Esophagus muscularis mucosa (tissue), 4 donors: ENCODE results near the gene HIPK4. TPM values are rescaled to one million over a fixed set of nuclear protein-coding genes. Genes with fewer than 3 reads are reported as not detected.

ENCODE experiments used
- DNase-seq: peaks from one replicate; pipeline ENCODE4 v3.0.0-alpha.2; 2017; ENCODE audit errors: extremely low spot score
- H3K27ac ChIP-seq, 4 donors: fragments of 200-600 bp; sonication (generic); replicated peaks in 1 of 4; 1 replicate in 3 of 4; 2 replicates in 1 of 4; pipeline ENCODE4 v1.5.1; 2016 to 2019; ENCODE audit warnings: mild to moderate bottlenecking in 1 of 4
- H3K27me3 ChIP-seq, 4 donors: fragments of 200-600 bp; sonication (generic); one replicate each; pipeline versions ENCODE4 v1.5.1 to v1.6.0; 2016 to 2019
- H3K36me3 ChIP-seq, 4 donors: fragments of 200-600 bp; sonication (generic); one replicate each; pipeline ENCODE4 v1.5.1; 2016 to 2019
- H3K4me1 ChIP-seq, 4 donors: fragments of 200-600 bp; sonication (generic); one replicate each; pipeline ENCODE4 v1.5.1; 2016 to 2019
- H3K4me3 ChIP-seq, 4 donors: fragments of 200-600 bp; sonication (generic); 1 replicate in 2 of 4; 2 replicates in 2 of 4; pipeline ENCODE4 v1.5.1; 2016 to 2019; ENCODE audit warnings: mild to moderate bottlenecking in 4 of 4, moderate library complexity in 1 of 4
- H3K9me3 ChIP-seq, 4 donors: fragments of 200-600 bp; sonication (generic); 1 replicate in 3 of 4; 2 replicates in 1 of 4; pipeline ENCODE4 v1.5.1; 2016 to 2019
- EP300 ChIP-seq: sonication (generic); formaldehyde crosslinking; IDR thresholded peaks from one replicate; pipeline ENCODE4 v1.6.1; 2017; ENCODE audit warnings: antibody characterized with exemption
- POLR2A ChIP-seq: fragments of 450-650 bp; IDR thresholded peaks from one replicate; pipeline ENCODE4 v1.6.1; 2017; ENCODE audit warnings: antibody characterized with exemption, moderate library complexity, mild to moderate bottlenecking, low read depth
- POLR2AphosphoS5 ChIP-seq, 2 donors: sonication (generic); formaldehyde crosslinking; IDR thresholded peaks; one replicate each; pipeline ENCODE4 v1.6.1; 2017; ENCODE audit warnings: antibody characterized with exemption in 2 of 2
- WGBS: methylation state at CpG from one replicate; pipeline ENCODE4 v1.1.5; 2018; 5-methylcytosine and 5-hydroxymethylcytosine counted together
- intact Hi-C: fragments of 100-400 bp; cut with DNase I; formaldehyde crosslinking; loops from one replicate; pipeline ENCODE4 v1.15.1; 2023
- total RNA-seq, 4 donors: library from RNA; depleted of rRNA; stranded (reverse); fragments of >200 nt; gene quantifications; one replicate each; pipeline versions ENCODE4 v1.1.0 to v1.2.1, GENCODE V29; 2016
- TF ChIP-seq, protein P1 (sequence below), 3 experiments: fragments of 200-600 bp in 2 of 3; fragments of 450-650 bp in 1 of 3; sonication (generic) in 2 of 3; IDR thresholded peaks; one replicate each; pipeline ENCODE4 v1.5.1; 2017 to 2019; ENCODE audit warnings: antibody characterized with exemption in 3 of 3, mild to moderate bottlenecking in 2 of 3, moderate library complexity in 1 of 3

Gene HIPK4
- total RNA-seq, 4 donors from 2014 or later: under 0.01 to 0.63 (median 0.42) TPM

DNA sequence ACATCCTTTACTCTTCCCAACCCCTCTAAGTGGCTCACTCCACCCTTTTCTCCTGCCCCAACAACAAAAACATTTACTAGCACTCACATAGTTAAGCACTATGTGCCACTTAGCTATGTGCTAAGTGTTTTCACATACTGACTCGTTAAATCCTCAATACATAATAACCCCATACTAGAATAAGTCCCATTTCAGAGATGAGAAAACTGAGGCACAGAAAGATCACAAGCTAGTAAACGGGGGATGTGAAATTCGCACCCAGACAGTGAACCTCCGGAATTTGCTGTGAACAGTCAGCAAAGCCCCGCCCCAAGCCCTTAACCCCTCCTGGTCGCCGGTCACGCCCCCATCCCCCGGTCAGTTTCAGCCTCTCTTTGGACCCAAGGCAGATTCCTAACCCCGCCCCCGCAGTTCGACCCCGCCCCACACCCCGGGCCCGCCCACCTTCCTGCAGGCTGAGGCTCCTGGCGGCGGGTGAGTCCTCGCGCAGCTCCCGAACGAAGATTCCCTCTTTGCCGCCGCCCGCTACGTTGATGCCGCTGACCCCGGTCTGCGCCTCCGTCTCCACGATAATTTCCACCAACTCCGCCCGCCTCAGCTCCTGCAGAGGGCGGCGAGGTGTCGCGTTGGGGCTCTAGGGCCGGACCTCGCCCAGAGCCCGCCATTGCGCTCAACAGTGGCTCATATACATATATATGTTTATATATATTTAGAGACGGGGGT lies 13.4 kb upstream of the HIPK4 start:
- intact Hi-C loops: no loop called here
- DNase-seq: peak; percentile 98
- WGBS: 0% methylated on average over 33 of the region's 41 CpGs
- H3K4me1 ChIP-seq: peaks cover 17 to 28% (median 26%) of the 10 kb centered on the region in 4 donors
- H3K27me3 ChIP-seq: no peaks in the 10 kb centered on the region
- no peaks in the 10 kb centered on the region for H3K9me3 ChIP-seq
- no peaks in the 10 kb centered on the region for H3K36me3 ChIP-seq
- H3K27ac ChIP-seq: peak overlapping the region; percentile 85 to 93 (median 90)
- TF ChIP-seq, protein P1, sequence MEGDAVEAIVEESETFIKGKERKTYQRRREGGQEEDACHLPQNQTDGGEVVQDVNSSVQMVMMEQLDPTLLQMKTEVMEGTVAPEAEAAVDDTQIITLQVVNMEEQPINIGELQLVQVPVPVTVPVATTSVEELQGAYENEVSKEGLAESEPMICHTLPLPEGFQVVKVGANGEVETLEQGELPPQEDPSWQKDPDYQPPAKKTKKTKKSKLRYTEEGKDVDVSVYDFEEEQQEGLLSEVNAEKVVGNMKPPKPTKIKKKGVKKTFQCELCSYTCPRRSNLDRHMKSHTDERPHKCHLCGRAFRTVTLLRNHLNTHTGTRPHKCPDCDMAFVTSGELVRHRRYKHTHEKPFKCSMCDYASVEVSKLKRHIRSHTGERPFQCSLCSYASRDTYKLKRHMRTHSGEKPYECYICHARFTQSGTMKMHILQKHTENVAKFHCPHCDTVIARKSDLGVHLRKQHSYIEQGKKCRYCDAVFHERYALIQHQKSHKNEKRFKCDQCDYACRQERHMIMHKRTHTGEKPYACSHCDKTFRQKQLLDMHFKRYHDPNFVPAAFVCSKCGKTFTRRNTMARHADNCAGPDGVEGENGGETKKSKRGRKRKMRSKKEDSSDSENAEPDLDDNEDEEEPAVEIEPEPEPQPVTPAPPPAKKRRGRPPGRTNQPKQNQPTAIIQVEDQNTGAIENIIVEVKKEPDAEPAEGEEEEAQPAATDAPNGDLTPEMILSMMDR (IDR thresholded peaks at IDR 0.05): peak in 1 of 3 experiments; percentile 4
- TF ChIP-seq POLR2A: no peak
- TF ChIP-seq POLR2AphosphoS5 (IDR thresholded peaks at IDR 0.05): peak; percentile 40 to 77
- H3K4me3 ChIP-seq: peak overlapping the region; percentile 59 to 75 (median 63)

DNA sequence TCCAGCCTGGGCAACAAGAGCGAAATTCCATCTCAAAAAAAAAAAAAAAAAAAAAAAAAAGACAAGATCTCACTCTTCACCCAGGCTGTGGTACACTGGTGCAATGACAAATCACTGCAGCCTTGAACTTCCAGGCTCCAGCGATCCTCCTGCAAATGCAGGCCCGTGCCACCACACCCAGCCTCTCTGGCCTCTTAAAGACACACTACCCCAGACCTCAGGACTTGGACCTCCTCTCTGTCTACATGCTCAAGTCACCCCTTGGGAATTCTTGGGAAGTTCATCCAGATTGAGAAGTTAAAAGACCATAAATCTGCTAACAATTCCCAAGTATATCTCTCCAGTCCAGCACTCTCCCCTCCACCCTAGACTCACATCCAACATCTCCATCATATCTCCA lies 10.6 kb upstream of the HIPK4 start:
- Histone ChIP-seq H3K4me1 (peaks cover 17 to 29% (median 24%) of the 10 kb centered on the region in 4 donors), H3K4me3 (no peak overlapping the region), H3K27me3 (no peaks in the 10 kb centered on the region), H3K9me3 (no peaks in the 10 kb centered on the region), H3K27ac (no peak overlapping the region), H3K36me3 (peaks cover 0 to 21% (median 12%) of the 10 kb centered on the region in 4 donors)
- TF ChIP-seq, protein P1 (IDR thresholded peaks at IDR 0.05): no peak
- TF ChIP-seq POLR2A (no peak), POLR2AphosphoS5 (IDR thresholded peaks at IDR 0.05) (no peak), EP300 (no peak)
- no peak for DNase-seq
- 63% methylated on average over 3 of the region's 3 CpGs for WGBS
- intact Hi-C loops: no loop called here

DNA sequence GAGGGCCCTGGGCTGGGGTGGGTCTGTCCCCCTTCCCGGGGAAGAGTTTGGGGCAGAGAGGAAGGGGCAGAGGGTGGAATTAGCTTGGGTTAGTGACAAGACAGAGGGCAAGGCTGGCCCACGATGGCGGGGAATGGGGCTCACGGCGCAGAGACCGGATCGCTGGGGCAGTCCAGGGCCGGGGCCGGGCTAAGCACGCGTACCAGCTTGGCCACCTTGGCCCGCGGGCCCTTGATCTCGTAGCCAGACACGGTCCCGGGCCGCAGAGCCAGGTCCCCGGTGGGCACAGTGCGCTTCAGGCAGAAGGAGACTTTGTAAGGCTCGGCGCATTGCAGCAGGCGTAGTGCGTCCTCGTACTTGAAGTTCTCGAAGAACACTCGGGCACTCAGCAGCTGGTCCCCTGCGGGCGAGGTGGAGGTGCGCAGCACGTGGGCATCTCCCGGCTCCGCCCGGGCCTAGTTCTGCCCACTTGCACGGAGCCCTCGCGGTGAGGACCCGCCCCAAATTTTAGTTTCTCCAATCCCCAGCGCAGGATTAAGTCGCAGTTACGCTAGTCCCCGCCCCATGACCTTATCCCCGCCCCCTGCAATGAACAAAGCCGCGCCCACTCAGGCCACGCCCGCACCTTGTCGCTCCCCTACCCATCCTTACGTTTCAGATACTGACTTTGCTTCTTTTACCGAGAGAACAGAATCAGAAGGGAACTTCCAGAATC lies 8.6 kb upstream of the HIPK4 start:
- TF ChIP-seq POLR2AphosphoS5 (IDR thresholded peaks at IDR 0.05) (no peak), EP300 (no peak), POLR2A (no peak)
- TF ChIP-seq, protein P1 (IDR thresholded peaks at IDR 0.05): no peak
- intact Hi-C loops: loop anchor here (5.0 kb wide), 1 partner anchor 46 kb away; no protein-coding TSS in a partner anchor
- H3K4me1 ChIP-seq: peaks cover 6 to 18% (median 10%) of the 10 kb centered on the region in 4 donors
- no peak overlapping the region for H3K27ac ChIP-seq
- 59% methylated on average over 36 of the region's 49 CpGs for WGBS
- H3K9me3 ChIP-seq: no peaks in the 10 kb centered on the region
- peak overlapping the region in 2 of 4 donors; percentile 12 to 16 for H3K4me3 ChIP-seq
- no peaks in the 10 kb centered on the region for H3K27me3 ChIP-seq
- H3K36me3 ChIP-seq: peaks cover 0 to 21% (median 12%) of the 10 kb centered on the region in 4 donors
- no peak for DNase-seq

DNA sequence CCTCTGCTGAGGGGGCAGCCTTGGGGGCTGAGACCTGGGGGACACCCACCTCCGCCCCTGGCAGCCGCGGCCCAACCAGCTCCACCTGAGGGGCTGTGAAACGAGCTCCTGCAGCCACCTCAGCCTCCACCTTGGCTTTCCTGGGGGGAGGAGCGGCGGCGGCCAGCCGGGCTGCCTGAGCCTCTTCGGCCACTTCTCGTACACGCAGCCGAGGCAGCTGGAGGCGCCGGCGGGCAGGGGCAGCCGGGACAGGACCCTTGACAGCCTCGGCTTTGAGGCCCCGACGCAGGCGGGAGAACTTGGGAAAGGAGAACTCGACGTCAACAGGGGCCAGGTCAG lies 7.6 kb upstream of the HIPK4 start:
- Histone ChIP-seq H3K4me1 (peaks cover 0 to 9% (median 0%) of the 10 kb centered on the region in 4 donors), H3K36me3 (peaks cover 0 to 21% (median 12%) of the 10 kb centered on the region in 4 donors), H3K27ac (no peak overlapping the region), H3K27me3 (no peaks in the 10 kb centered on the region), H3K4me3 (no peak overlapping the region), H3K9me3 (no peaks in the 10 kb centered on the region)
- TF ChIP-seq, protein P1 (IDR thresholded peaks at IDR 0.05): no peak
- TF ChIP-seq POLR2AphosphoS5 (IDR thresholded peaks at IDR 0.05): no peak
- no peak for TF ChIP-seq POLR2A
- TF ChIP-seq EP300: no peak
- intact Hi-C loops: loop anchor here (5.0 kb wide), 1 partner anchor 45 kb away; no protein-coding TSS in a partner anchor
- WGBS: 97% methylated on average over 5 of the region's 22 CpGs
- no peak for DNase-seq
